Endothelial cell of umbilical vein (primary cell): ENCODE data around the gene RANBP17. TPM values are rescaled to one million over a fixed set of nuclear protein-coding genes. Genes with fewer than 3 reads are reported as not detected.

Source experiments
- BruUV-seq: library from RNA; stranded (reverse); fragments of 400-500 nt; replicated peaks from 2 replicates; lab custom pipeline; 2021; lab: Mats Ljungman, UMichigan
- CTCF ChIA-PET: fragments of 300-600, 350-600 bp; sonication (Branson Sonifier 250); formaldehyde crosslinking; loops from one replicate; lab custom pipeline; 2021; ENCODE audit warnings: antibody characterized with exemption, inconsistent platforms; lab: Charles Lee
- POLR2A ChIA-PET: fragments of 300-600, 350-600 bp; sonication (Branson Sonifier 250); formaldehyde crosslinking; loops from one replicate; lab custom pipeline; 2021; ENCODE audit warnings: antibody characterized with exemption, inconsistent platforms; lab: Charles Lee
- DNase-seq: peaks from one replicate; pipeline ENCODE4 v3.0.0-alpha.2; 2011; ENCODE audit warnings: low read depth, low spot score
- FAIRE-seq: peaks from 2 replicates; lab custom pipeline; 2011; peaks lifted over from hg19 to GRCh38; lab: Jason Lieb, UNC
- H2AFZ ChIP-seq: 2 replicates; pipeline ENCODE4 v1.6.0; 2012; ENCODE audit warnings: low read depth, low read length, control low read depth, inconsistent platforms
- H3K27ac ChIP-seq: 2 replicates; pipeline ENCODE4 v1.5.1; 2011; ENCODE audit warnings: low read depth, mild to moderate bottlenecking, control low read depth, low read length, moderate library complexity; ENCODE audit not compliant: insufficient read depth
- H3K27me3 ChIP-seq, 2 experiments: 2 replicates each; pipeline versions ENCODE4 v1.6.0 to v1.6.1; 2011; ENCODE audit warnings: low read length in 2 of 2, mixed read lengths in 1 of 2; ENCODE audit not compliant: control insufficient read depth in 2 of 2, insufficient read depth in 2 of 2
- H3K36me3 ChIP-seq, 2 experiments: 2 replicates in 1 of 2; 3 replicates in 1 of 2; pipeline ENCODE4 v1.5.1; 2011; ENCODE audit warnings: low read length in 2 of 2, mild to moderate bottlenecking in 1 of 2, moderate library complexity in 1 of 2; ENCODE audit not compliant: control insufficient read depth in 2 of 2, insufficient read depth in 2 of 2; ENCODE audit errors: extremely low read depth in 1 of 2
- H3K4me1 ChIP-seq: 3 replicates; pipeline ENCODE4 v1.5.1; 2011; ENCODE audit warnings: mild to moderate bottlenecking, low read length; ENCODE audit not compliant: control insufficient read depth, insufficient read depth; ENCODE audit errors: extremely low read depth
- H3K4me2 ChIP-seq: 2 replicates; pipeline ENCODE4 v1.6.1; 2011; ENCODE audit warnings: low read length, control low read depth, mixed read lengths; ENCODE audit not compliant: insufficient read depth
- H3K4me3 ChIP-seq, 3 experiments: fragments of 200-600 bp in 1 of 3; sonication (generic), shearing (Covaris generic) in 1 of 3; replicated peaks in 1 of 3; 2 replicates each; pipeline ENCODE4 v1.5.1; 2011 to 2016; ENCODE audit warnings: control low read depth in 3 of 3, low read length in 3 of 3, mild to moderate bottlenecking in 2 of 3, inconsistent platforms in 1 of 3, low read depth in 1 of 3, moderate library complexity in 1 of 3; ENCODE audit not compliant: insufficient read depth in 1 of 3
- H3K79me2 ChIP-seq: 2 replicates; pipeline ENCODE4 v1.6.0; 2012; ENCODE audit warnings: low read length, inconsistent platforms; ENCODE audit not compliant: control insufficient read depth, insufficient read depth
- H3K9ac ChIP-seq: replicated peaks from 2 replicates; pipeline ENCODE3; 2011; ENCODE audit warnings: low read length, control low read depth; ENCODE audit not compliant: insufficient read depth; ENCODE audit errors: extremely low read depth
- H3K9me1 ChIP-seq: replicated peaks from 3 replicates; pipeline ENCODE4 v1.6.0; 2011; ENCODE audit warnings: mild to moderate bottlenecking, low read length; ENCODE audit not compliant: control insufficient read depth, insufficient read depth; ENCODE audit errors: extremely low read depth
- H3K9me3 ChIP-seq: replicated peaks from 2 replicates; pipeline ENCODE4 v1.5.1; 2012; ENCODE audit warnings: low read length, inconsistent platforms; ENCODE audit not compliant: control insufficient read depth, insufficient read depth
- H4K20me1 ChIP-seq: replicated peaks from 2 replicates; pipeline ENCODE3; 2011; ENCODE audit warnings: mild to moderate bottlenecking, low read length; ENCODE audit not compliant: control insufficient read depth, insufficient read depth; ENCODE audit errors: extremely low read depth
- CTCF ChIP-seq, 2 donors: IDR thresholded peaks; 1 replicate in 1 of 2; 2 replicates in 1 of 2; pipeline ENCODE4 v1.5.1; 2011; ENCODE audit warnings: low read length in 2 of 2, mild to moderate bottlenecking in 2 of 2, moderate library complexity in 2 of 2, control low read depth in 1 of 2, inconsistent platforms in 1 of 2, low read depth in 1 of 2; ENCODE audit not compliant: insufficient read depth in 1 of 2; ENCODE audit errors: extremely low read depth in 1 of 2
- EZH2 ChIP-seq: IDR thresholded peaks from 2 replicates; pipeline ENCODE4 v1.6.1; 2012; ENCODE audit warnings: borderline replicate concordance, low read depth, mild to moderate bottlenecking, moderate library complexity, low read length, inconsistent platforms; ENCODE audit not compliant: severe bottlenecking
- FOS ChIP-seq: IDR thresholded peaks from 2 replicates; pipeline ENCODE4 v1.6.1; 2011; ENCODE audit warnings: mild to moderate bottlenecking, low read length, moderate library complexity, borderline replicate concordance; ENCODE audit not compliant: insufficient read depth
- JUN ChIP-seq: IDR thresholded peaks from 2 replicates; pipeline ENCODE4 v1.6.1; 2011; ENCODE audit warnings: borderline replicate concordance, low read depth; ENCODE audit not compliant: insufficient read length, insufficient read depth
- MAX ChIP-seq: IDR thresholded peaks from 2 replicates; pipeline ENCODE4 v1.6.1; 2011; ENCODE audit not compliant: insufficient read depth, insufficient read length
- MYC ChIP-seq: IDR thresholded peaks from one replicate; pipeline ENCODE4 v1.6.1; 2011; ENCODE audit warnings: mild to moderate bottlenecking, low read depth, low read length
- POLR2A ChIP-seq: IDR thresholded peaks from 2 replicates; pipeline ENCODE4 v1.6.1; 2012; ENCODE audit warnings: low read depth, mild to moderate bottlenecking, control low read depth, low read length
- POLR2AphosphoS5 ChIP-seq: IDR thresholded peaks from 2 replicates; pipeline ENCODE4 v1.6.1; 2012; ENCODE audit warnings: low read depth, mild to moderate bottlenecking, control low read depth, low read length, moderate library complexity; ENCODE audit not compliant: insufficient read depth
- dilution Hi-C: fragments of 300-500 bp; cut with MboI; formaldehyde crosslinking; loops from one replicate; pipeline ENCODE4 v1.15.0; 2019; ENCODE audit warnings: low sequenced_read_pairs; ENCODE audit not compliant: extremely low pct_ligation_motif_present
- intact Hi-C: fragments of 100-400 bp; cut with micrococcal nuclease; formaldehyde crosslinking; loops from one replicate; pipeline ENCODE4 v1.10.0; 2022
- polyA plus RNA-seq, 4 experiments: library from polyadenylated mRNA; depleted of rRNA in 3 of 4; stranded (reverse) in 3 of 4; unstranded in 1 of 4; fragments of >200 nt; gene quantifications; 2 replicates each; pipeline versions ENCODE4 v1.2.1 to v1.2.3, GENCODE V29; 2011 to 2012; ENCODE audit warnings: missing spikeins in 1 of 4
- total RNA-seq: library from RNA; stranded (reverse); gene quantifications from 2 replicates; pipeline ENCODE4 v1.2.3, GENCODE V29; 2021

RANBP17 gene
- total and polyA plus RNA-seq, 2 donors (not counting 3 experiments of a cell fraction or from before 2014, with no cell fraction given): 5.6 to 13.6 TPM

- TF ChIP-seq MAX: no peak
- no peak for TF ChIP-seq FOS
- no peak for TF ChIP-seq POLR2AphosphoS5
- TF ChIP-seq CTCF (IDR thresholded peaks at IDR 0.05; ENCODE audit: extremely low read depth in 1 of 2, insufficient read depth in 1 of 2, low read depth in 1 of 2, low read length in 2 of 2): no peak
- no peak for TF ChIP-seq JUN
- no peak for TF ChIP-seq EZH2
- no peak for TF ChIP-seq POLR2A
- no peak for TF ChIP-seq MYC
- CTCF ChIA-PET: interaction anchor here (0.7 to 1.3 kb wide), 2 partner anchors 29 to 108 kb away, joined by 3 read pairs; no protein-coding TSS in a partner anchor
These were observed 189.1 kb downstream of the RANBP17 start for GRCh38 chr5:171050916-171051315.

More at GRCh38 chr5:171050916-171051315, 189.1 kb downstream of the RANBP17 start:
- H3K27ac ChIP-seq: no peak overlapping the region
- FAIRE-seq (no peak), DNase-seq (no peak)
- dilution Hi-C loops (no loop called here), intact Hi-C loops (no loop called here)
- H3K4me2 ChIP-seq: no peak overlapping the region
- no TSS peak for BruUV-seq
- H3K4me3 ChIP-seq: no peak overlapping the region
- no peaks in the 10 kb centered on the region for H3K4me1 ChIP-seq
- H3K27me3 ChIP-seq: no peaks in the 10 kb centered on the region
- H3K9ac ChIP-seq: no peak overlapping the region
- H3K9me3 ChIP-seq: no peaks in the 10 kb centered on the region
- no peaks in the 10 kb centered on the region for H3K36me3 ChIP-seq
- H3K9me1 ChIP-seq: no peaks in the 10 kb centered on the region
- POLR2A ChIA-PET: no interaction called here
- H3K79me2 ChIP-seq: no peaks in the 10 kb centered on the region
- H4K20me1 ChIP-seq: no peaks in the 10 kb centered on the region
- no peak overlapping the region for H2AFZ ChIP-seq
